GM21528 (cell line): Measurements from ENCODE around the gene NFE2L1.
"Not testable (repeated sequence)": the region's sequence is repeated elsewhere in the genome, so short reads cannot be mapped to it uniquely, and the experiment has no call there.

Experiments used
- ATAC-seq: cut with Tn5 transposase; IDR thresholded peaks from one replicate; pipeline ENCODE4 v1.9.1; 2021; ENCODE audit warnings: mild to moderate bottlenecking, moderate library complexity; ENCODE audit not compliant: unreplicated experiment, low FRiP score

Gene NFE2L1

GRCh38 chr17:48047741-48048383 lies at the start of gene NFE2L1:
NFE2L1 (plus strand) TSS chr17:48048359; CDS start chr17:48051119, 2,760 bp downstream.
- ATAC-seq = peak; percentile 84

GRCh38 chr17:47999582-47999981 lies 48.6 kb upstream of the NFE2L1 start:
- no peak for ATAC-seq

- ATAC-seq = no peak
Measured at GRCh38 chr17:48001197-48001596, 47.0 kb upstream of the NFE2L1 start.

DNA sequence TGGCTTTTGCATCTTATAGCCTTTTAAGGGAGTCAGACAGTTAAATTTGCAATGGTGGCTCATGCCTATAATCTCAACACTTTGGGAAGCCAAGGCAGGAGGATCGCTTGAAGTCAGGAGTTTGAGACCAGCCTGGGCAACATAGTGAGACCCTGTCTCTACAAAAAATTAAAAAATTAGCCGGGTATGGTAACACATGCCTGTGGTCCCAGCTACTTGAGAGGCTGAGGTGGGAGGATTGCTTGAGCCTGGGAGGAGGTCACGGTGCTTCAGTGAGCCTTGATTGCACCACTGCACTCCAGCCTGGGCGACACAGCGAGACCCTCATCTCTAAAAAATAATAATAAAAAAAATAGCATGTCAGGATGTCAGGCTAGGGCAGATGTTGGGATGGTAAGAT lies 46.5 kb upstream of the NFE2L1 start:
- ATAC-seq = not testable (repeated sequence)

- ATAC-seq = no peak
Measured at GRCh38 chr17:48002266-48002915, 45.8 kb upstream of the NFE2L1 start.

DNA sequence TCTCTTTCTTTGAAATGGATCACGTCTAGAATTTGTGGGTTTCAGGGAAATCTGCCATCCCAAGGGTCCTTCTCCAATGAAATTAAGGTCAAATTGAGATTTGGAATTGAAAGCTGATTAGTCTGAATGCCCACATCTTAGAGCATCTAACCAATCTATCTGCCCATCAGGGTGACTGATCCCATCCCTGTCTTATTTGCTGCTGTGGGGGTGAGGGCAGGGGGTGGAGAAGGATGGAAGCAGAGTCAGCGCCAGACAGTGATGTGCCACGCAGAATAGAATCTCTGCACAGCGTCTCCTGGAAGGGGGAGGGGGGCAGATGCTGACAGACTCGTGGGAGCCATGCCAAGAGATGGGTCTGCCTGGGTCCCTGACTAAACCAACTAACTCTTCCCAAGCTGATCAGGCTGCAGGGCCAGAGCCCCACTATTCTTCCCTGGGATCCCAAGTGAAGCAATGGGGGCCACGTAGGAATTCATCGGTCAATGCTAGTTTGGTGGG lies 45.2 kb upstream of the NFE2L1 start:
- no peak for ATAC-seq

DNA sequence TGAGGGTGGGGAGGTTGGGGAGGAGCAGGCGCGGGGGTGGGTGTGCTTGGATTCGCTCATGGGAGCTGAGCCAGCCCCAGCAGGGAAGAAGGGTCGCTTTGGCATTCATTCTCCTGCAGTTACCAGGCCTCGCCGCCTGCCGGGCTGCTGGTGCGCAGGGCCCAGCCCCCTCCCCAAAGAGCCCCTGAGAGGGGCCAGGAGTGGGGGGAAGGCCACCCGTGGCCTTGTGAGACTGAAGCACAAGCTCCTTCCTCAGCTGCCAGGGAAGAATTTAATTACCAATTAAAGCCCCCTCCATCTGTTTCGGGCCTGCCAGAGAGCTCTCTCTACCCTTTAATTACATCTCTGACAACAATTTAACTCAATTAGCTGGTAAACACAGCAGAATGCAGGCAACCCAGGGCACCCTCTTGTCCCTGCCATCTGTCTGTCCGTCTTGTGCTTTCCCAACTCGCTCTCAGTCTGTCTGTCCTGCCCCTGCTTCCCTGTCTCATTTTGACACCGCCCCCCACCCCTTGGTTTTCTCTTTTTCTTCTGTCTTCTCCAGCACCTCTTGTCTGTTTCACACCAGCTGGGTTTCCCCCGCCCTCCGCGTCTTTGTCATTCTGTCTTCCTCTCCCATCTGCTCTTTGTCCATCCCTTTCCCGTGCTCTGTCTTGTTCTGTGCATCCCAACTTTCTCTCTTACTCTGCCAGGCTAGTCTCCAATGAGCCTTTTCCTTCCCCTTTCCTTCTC lies 44.6 kb upstream of the NFE2L1 start:
- no peak for ATAC-seq

DNA sequence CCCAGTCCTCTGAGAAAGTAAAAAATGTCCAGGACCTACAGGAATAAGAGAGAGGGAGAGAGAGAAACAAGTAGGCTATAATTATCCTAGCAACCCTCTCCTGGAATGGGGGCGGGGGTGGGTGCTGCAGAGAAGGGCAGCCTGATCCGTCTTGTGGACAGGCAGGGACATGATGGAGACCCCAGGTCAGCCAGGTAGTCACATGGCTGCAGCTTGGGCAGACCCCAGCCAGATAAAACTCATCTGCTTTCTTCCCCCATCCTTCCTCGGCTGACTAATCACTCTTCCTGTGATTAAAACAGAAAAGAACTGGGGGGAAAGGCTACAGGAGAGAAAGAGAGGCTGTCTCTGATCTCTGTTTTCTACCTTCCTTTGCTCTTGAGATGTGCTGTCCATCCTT lies 43.2 kb upstream of the NFE2L1 start:
- no peak for ATAC-seq

GRCh38 chr17:48006936-48007709 lies 41.0 kb upstream of the NFE2L1 start:
- no peak for ATAC-seq

DNA sequence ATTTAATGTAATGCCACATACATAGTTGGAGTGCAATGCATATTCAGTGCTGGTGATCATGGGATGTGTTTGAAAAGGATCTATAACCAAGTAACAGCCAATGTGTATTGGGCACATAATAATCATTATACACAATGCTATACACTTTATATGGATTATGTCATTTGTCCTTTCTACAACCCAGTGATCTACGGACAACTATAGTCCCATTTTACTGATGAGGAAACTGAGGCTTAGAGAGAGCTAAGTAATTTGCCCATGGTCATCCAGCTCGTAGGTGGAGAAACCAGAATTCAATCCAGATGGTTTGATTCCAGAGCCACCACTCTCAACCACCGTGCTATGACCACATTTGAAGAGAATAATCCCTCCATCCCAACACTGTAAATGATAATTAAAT lies 38.0 kb upstream of the NFE2L1 start:
- ATAC-seq = no peak

GRCh38 chr17:48011405-48012150 lies 36.6 kb upstream of the NFE2L1 start:
- ATAC-seq = no peak

- ATAC-seq = no peak
Measured at GRCh38 chr17:48012151-48012520, 36.0 kb upstream of the NFE2L1 start.

- no peak for ATAC-seq
Measured at GRCh38 chr17:48012654-48013053, 35.5 kb upstream of the NFE2L1 start.

GRCh38 chr17:48013876-48014594 lies 34.1 kb upstream of the NFE2L1 start:
- ATAC-seq = no peak

GRCh38 chr17:48014595-48015111 lies 33.5 kb upstream of the NFE2L1 start:
- no peak for ATAC-seq

DNA sequence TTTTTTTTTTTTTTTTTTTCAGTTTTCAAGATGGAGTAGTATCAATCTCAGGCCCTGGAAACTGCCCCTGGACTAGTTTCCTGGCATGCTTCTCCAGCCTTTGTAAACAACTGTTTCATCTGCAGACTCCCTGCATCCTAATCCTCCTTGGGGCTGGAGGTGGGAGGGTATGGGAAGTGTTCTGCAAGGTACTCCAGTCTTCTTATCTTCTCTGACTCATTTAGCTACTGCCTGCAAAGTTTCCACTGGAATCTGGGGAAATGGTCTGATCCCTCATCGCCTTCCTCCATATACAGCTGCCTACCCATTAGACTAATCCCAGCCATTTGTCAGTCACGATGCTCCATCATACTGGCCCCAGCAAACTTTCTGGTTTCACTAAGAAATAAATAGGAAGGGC lies 32.0 kb upstream of the NFE2L1 start:
- ATAC-seq = no peak

GRCh38 chr17:48017817-48018158 lies 30.4 kb upstream of the NFE2L1 start:
- not testable (repeated sequence) for ATAC-seq

GRCh38 chr17:48021934-48022333 lies 26.2 kb upstream of the NFE2L1 start:
- no peak for ATAC-seq

- no peak for ATAC-seq
Measured at GRCh38 chr17:48022901-48023300, 25.3 kb upstream of the NFE2L1 start.
